Pulmonary artery endothelial cell (primary cell): ENCODE data around the gene FEZF1. TPM values are rescaled to one million over a fixed set of nuclear protein-coding genes. Genes with fewer than 3 reads are reported as not detected.

Source experiments
- DNase-seq: peaks from one replicate; pipeline ENCODE4 v3.0.0-alpha.2; 2011; ENCODE audit warnings: low read depth, low spot score
- total RNA-seq: library from RNA; depleted of rRNA; stranded (reverse); fragments of >200 nt; gene quantifications from 2 replicates; pipeline ENCODE4 v1.2.3, GENCODE V29; 2014

The FEZF1 gene
- total RNA-seq, 1 donor from 2014 or later: not detected

- DNase-seq: no peak
Observed at GRCh38 chr7:122268101-122268500, 36.4 kb downstream of the FEZF1 start.

GRCh38 chr7:122262246-122262645 lies 42.3 kb downstream of the FEZF1 start:
- DNase-seq: no peak

GRCh38 chr7:122261442-122261841 lies 43.1 kb downstream of the FEZF1 start:
- DNase-seq: no peak

GRCh38 chr7:122261016-122261415 lies 43.5 kb downstream of the FEZF1 start:
- no peak for DNase-seq

GRCh38 chr7:122260336-122260735 lies 44.2 kb downstream of the FEZF1 start:
- no peak for DNase-seq

- no peak for DNase-seq
Observed at GRCh38 chr7:122258971-122259370, 45.6 kb downstream of the FEZF1 start.

GRCh38 chr7:122257056-122257455 lies 47.5 kb downstream of the FEZF1 start:
- DNase-seq: no peak

- no peak for DNase-seq
Observed at GRCh38 chr7:122256046-122256445, 48.5 kb downstream of the FEZF1 start.

- no peak for DNase-seq
Observed at GRCh38 chr7:122255454-122255853, 49.1 kb downstream of the FEZF1 start.

Other genes with a start within 250 kb of the FEZF1 start
- 34.0 and 57.1 TPM in 2 replicates for gene AASS, start 160.5 kb downstream of the FEZF1 start, total RNA-seq